SK-N-MC (cell line): ENCODE results near the gene MAP2.

Source experiments
- DNase-seq: peaks from one replicate; pipeline ENCODE4 v3.0.0-alpha.2; 2011; ENCODE audit warnings: low read depth, low spot score
- H3K27ac ChIP-seq: fragments of 200-600 bp; sonication (generic); 2 replicates; pipeline ENCODE4 v1.5.1; 2016; ENCODE audit warnings: mixed run types
- H3K36me3 ChIP-seq: fragments of 200-600 bp; sonication (generic); 2 replicates; pipeline ENCODE4 v1.6.1; 2017; ENCODE audit warnings: antibody characterized with exemption, low read length, mixed read lengths; ENCODE audit not compliant: insufficient read depth
- H3K4me3 ChIP-seq: fragments of 200-600 bp; sonication (generic); 2 replicates; pipeline ENCODE4 v1.5.1; 2016
- H3K9ac ChIP-seq: fragments of 200-600 bp; sonication (generic); 2 replicates; pipeline ENCODE4 v1.8.0; 2017; ENCODE audit warnings: mixed run types, mixed read lengths; ENCODE audit not compliant: insufficient read length
- H3K9me3 ChIP-seq: fragments of 200-600 bp; sonication (generic); 2 replicates; pipeline ENCODE4 v1.6.1; 2017; ENCODE audit warnings: low read depth, mild to moderate bottlenecking, antibody characterized with exemption, low read length, moderate library complexity, mixed read lengths
- EZH2 ChIP-seq: fragments of 200-600 bp; sonication (generic); IDR thresholded peaks from one replicate; pipeline ENCODE4 v1.6.1; 2017; ENCODE audit warnings: antibody characterized with exemption
- FOXP2 ChIP-seq: optimal IDR thresholded peaks from 2 replicates; pipeline ENCODE3; 2011; ENCODE audit warnings: mild to moderate bottlenecking, moderate library complexity; ENCODE audit not compliant: insufficient read depth; ENCODE audit errors: extremely low read length, control extremely low read depth
- POLR2AphosphoS5 ChIP-seq: IDR thresholded peaks from 2 replicates; pipeline ENCODE4 v1.6.1; 2012; ENCODE audit warnings: mild to moderate bottlenecking, low read depth, low read length, borderline replicate concordance

Gene MAP2

DNA sequence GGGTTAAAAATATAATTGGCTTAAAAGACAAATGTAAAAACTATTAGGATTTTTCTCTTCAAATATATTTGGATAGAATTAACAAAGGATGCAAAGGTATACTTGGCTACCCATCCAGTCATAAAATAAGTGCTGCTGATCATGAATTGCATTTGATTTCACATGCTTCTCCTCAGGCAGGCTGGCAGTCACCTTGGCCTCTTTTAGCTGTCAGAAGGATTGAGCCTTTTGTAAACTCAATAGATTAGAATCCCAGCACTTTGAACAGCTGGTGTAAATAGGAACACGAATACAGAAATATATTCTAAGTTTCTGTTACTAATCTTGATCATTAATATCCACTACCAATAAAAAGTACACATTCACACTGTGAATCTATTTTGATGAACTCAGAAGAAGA lies 178.4 kb downstream of the MAP2 start:
- TF ChIP-seq FOXP2 (no peak), EZH2 (no peak), POLR2AphosphoS5 (no peak)
- no peaks in the 10 kb centered on the region for H3K9me3 ChIP-seq

DNA sequence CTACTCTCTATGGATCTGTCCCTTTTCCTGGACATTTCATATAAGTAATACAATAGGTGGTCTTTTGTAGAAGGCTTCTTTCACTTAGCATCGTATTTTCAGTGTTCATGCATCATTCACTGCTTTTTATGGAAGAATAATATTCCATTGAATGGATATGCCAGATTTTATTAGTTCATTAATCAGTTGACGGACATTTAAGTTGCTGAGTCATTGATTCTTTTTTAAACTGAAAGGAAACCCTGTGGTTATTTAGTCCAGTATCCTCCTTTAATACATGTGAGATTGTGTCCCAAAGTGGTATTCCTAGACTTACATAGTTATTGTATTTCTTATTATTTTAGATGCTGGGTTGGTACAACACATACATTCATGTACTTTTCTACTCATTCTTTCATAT lies 185.7 kb downstream of the MAP2 start:
- H3K9ac ChIP-seq, result no peak overlapping the region
- no peak for TF ChIP-seq FOXP2
- TF ChIP-seq POLR2AphosphoS5, result no peak
- TF ChIP-seq EZH2, result no peak
- no peak for DNase-seq
- H3K27ac ChIP-seq, result no peak overlapping the region
- no peak overlapping the region for H3K4me3 ChIP-seq
- no peaks in the 10 kb centered on the region for H3K36me3 ChIP-seq
- H3K9me3 ChIP-seq, result no peaks in the 10 kb centered on the region

More for the DNA sequence above, 178.4 kb downstream of the MAP2 start:
- DNase-seq, result no peak
- Histone ChIP-seq H3K9ac (no peak overlapping the region), H3K4me3 (no peak overlapping the region), H3K36me3 (no peaks in the 10 kb centered on the region), H3K27ac (no peak overlapping the region)

DNA sequence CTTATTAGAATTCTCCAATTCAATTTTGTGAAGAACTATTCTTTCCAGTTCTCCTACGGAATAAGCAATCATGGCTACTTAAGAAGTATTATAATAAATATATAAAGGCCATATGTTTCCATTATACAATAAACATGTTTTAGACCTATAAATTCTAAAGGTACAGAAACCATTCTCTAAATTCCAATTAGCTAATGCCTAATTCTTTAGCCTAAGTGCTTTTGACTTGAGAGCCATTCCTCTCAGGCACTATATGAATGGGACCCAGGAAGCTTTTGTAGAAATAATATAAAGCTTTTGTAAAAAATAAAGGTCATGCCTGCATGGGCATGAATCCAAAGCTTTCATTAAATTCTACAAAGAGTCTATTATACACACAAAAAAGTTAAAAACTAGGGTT lies 186.8 kb downstream of the MAP2 start:
- TF ChIP-seq EZH2 (no peak), FOXP2 (no peak), POLR2AphosphoS5 (no peak)

DNA sequence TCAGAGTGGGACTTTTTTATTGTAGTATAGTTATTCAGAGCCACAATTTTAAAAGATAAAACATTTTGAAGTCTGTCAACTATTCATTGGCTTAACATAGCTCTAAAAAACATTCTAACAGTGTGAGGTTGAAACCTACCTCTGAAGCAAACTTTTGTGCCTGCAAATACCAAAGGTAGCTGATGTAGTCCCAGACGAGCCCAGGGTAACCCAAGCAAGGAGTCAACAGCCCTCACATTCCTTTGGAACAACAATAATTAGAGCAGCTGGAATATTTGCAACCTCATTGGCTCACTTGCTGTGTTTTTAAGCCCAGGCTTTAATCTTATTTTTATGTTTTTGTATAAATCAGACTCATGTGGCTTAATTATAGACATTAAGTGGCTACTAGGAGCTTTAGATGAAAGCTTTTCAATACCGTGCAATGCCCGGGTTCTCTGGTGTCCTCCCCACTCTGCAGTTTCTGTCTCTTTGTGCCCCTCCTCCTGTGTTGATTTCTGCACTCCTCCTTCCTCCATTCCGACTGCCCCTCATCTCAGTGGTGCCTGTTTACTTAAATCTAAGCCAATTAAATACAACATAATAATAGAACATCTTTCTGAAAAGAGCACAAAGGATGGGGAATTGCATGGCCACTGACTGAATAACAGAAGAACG lies 189.9 kb downstream of the MAP2 start:
- H3K36me3 ChIP-seq, result no peaks in the 10 kb centered on the region
- no peak for DNase-seq
- no peak overlapping the region for H3K27ac ChIP-seq
- H3K9me3 ChIP-seq, result no peaks in the 10 kb centered on the region
- H3K9ac ChIP-seq, result no peak overlapping the region
- TF ChIP-seq POLR2AphosphoS5, result no peak
- TF ChIP-seq EZH2, result no peak
- no peak for TF ChIP-seq FOXP2
- no peak overlapping the region for H3K4me3 ChIP-seq

More for the DNA sequence above, 186.8 kb downstream of the MAP2 start:
- no peak overlapping the region for H3K27ac ChIP-seq
- H3K9me3 ChIP-seq, result no peaks in the 10 kb centered on the region
- no peak overlapping the region for H3K4me3 ChIP-seq
- no peak for DNase-seq
- H3K9ac ChIP-seq, result no peak overlapping the region
- no peaks in the 10 kb centered on the region for H3K36me3 ChIP-seq

DNA sequence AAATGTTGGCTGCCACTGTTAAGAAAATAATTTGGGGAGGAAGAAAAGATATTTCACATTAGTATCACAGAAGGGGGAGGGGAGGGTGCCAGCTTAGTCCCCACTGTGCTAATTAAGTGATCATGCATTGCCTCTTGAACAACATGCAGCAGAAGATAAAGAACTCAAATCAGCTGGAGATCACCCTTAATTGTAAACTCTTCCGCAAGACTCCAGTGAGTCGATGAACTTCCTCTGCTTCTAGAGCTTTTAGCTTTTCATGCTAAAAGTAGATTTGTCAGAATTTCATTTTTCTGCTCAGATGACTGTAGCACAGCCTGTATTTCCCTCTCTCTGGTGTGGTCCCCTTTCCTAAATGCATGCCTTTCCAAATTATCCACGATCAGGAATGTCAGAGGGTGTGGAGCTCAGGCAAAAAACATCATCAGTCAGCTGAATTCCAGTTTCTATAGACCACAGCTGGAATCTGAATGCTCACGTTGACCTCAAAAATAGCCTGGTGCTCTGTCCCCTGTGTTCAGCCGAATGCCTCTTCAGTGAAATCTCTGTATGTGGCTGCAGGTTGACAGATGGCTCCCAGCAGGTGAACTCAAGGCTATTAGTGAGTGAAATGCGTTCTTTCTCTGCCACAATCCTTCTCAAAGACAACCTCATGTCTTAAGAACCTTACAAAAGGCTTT lies 191.0 kb downstream of the MAP2 start:
- Histone ChIP-seq H3K9me3 (no peaks in the 10 kb centered on the region), H3K27ac (no peak overlapping the region), H3K4me3 (no peak overlapping the region), H3K9ac (no peak overlapping the region), H3K36me3 (no peaks in the 10 kb centered on the region)
- no peak for DNase-seq
- TF ChIP-seq POLR2AphosphoS5 (no peak), EZH2 (no peak), FOXP2 (no peak)

DNA sequence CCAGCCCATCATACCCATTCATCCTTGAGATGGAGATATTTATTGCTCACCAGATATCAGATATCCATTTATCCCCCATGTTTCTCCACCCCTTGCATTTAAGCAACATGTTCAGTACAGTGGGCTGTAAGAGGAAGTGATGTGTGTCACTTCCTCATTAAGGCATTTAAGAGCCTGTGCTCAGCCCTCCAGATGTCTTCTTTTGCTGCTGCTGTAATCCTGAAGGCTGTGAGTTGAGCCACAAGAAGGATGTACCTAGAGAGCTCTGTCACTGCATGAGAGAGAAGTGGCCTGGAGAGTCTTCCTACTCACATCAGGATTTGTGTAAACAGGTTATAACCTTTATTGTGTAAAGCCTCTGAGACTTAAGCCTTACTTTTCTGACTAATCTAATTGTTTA lies 195.9 kb downstream of the MAP2 start:
- no peak for TF ChIP-seq FOXP2
- TF ChIP-seq POLR2AphosphoS5, result no peak
- TF ChIP-seq EZH2, result no peak
- no peak for DNase-seq

DNA sequence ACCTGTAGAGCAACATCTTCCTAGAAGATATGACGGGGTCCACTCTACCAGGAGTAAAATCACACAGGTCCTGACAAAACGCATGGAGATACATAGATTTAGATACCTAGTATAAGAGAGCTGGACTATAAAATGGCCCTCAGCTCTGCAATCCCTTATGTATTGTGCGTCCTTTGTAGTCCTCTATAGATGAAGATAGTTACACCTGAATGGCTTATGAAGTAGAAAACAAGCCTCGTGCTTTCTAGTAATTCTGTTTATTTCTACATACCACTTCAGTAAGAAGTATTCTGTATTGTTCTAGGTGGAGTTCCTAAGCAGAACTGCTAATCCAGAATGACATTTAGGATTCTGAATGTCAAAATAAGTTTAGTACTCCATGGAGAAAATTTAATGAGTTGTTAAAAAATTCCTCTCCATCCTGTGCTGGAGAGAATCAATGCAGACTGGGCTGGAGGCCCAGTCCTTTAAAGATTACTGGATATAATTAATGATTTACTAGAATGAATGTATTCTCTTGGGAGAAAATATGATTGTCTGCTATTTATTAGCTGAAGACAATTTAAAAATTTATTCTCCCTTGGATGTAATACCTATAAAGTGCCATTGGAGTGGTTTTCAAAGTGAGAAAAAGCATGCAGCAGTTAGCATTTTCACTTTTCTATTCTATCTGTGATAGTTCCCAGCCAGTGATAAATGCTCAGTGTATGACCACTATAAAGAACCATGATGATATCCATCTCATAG lies 200.5 kb downstream of the MAP2 start:
- Histone ChIP-seq H3K9me3 (no peaks in the 10 kb centered on the region), H3K27ac (no peak overlapping the region), H3K36me3 (no peaks in the 10 kb centered on the region), H3K4me3 (no peak overlapping the region), H3K9ac (no peak overlapping the region)
- DNase-seq, result no peak
- TF ChIP-seq POLR2AphosphoS5 (no peak), FOXP2 (no peak), EZH2 (no peak)

More for the DNA sequence above, 195.9 kb downstream of the MAP2 start:
- H3K27ac ChIP-seq, result peak overlapping the region; percentile 42; the same call in 1 of the 2 replicates
- no peaks in the 10 kb centered on the region for H3K9me3 ChIP-seq
- no peaks in the 10 kb centered on the region for H3K36me3 ChIP-seq
- peak overlapping the region; percentile 6; the same call in 1 of the 2 replicates for H3K4me3 ChIP-seq
- H3K9ac ChIP-seq, result no peak overlapping the region

DNA sequence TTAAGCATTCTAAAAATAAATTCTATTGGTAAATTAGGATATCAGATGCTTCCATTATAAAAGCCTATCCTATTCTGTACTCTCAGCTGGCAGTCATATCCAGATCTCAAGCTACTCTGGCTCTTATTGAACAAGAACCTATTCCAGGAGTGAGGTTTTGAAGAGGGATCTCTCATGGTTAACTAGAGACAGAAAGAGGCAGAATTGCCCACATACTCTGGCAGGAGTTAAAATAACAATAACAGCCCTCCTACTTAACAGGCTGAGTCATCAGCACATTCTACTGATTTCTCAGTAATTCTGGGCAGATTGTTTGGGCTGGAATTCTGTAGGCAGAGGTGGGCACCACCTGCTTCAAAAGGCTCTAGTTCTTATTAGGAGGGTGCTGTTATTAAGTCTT lies 205.8 kb downstream of the MAP2 start:
- H3K9ac ChIP-seq, result no peak overlapping the region
- DNase-seq, result no peak
- no peak overlapping the region for H3K4me3 ChIP-seq
- TF ChIP-seq EZH2 (no peak), FOXP2 (no peak), POLR2AphosphoS5 (no peak)
- H3K9me3 ChIP-seq, result no peaks in the 10 kb centered on the region
- no peaks in the 10 kb centered on the region for H3K36me3 ChIP-seq
- H3K27ac ChIP-seq, result no peak overlapping the region

DNA sequence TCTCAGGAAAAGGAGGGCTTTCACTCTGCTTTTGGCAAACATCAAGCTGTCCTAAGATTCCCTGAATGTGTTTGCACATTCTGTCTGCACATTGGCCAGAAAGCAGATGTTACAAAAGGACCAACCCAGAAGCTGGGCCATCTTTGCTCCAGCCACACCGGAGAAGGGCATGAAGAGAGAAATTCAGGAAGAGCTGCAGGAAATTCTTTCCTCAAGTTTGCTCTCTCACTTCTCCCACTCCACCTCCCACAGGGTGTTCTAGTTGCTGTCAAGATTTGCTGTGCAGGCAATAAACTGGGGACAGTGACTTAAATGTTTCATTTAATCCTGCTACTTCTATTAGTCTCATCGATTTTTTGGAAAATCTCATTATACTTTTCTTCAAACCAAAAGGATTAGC lies 210.1 kb downstream of the MAP2 start:
- TF ChIP-seq FOXP2 (no peak), EZH2 (no peak), POLR2AphosphoS5 (no peak)
- Histone ChIP-seq H3K9ac (no peak overlapping the region), H3K36me3 (no peaks in the 10 kb centered on the region), H3K9me3 (no peaks in the 10 kb centered on the region), H3K27ac (no peak overlapping the region), H3K4me3 (no peak overlapping the region)
- no peak for DNase-seq
